22Rv1 (cell line): Measurements from ENCODE around the gene GPR148.

ENCODE experiments used
- ZFX ChIP-seq: fragments of 450-650 bp; IDR thresholded peaks from 2 replicates; pipeline ENCODE4 v1.6.1; 2017; ENCODE audit warnings: antibody characterized with exemption, borderline replicate concordance
- TF ChIP-seq, protein P1 (sequence below): fragments of 450-650 bp; IDR thresholded peaks from 2 replicates; pipeline ENCODE4 v1.5.1; 2017; ENCODE audit warnings: mild to moderate bottlenecking

DNA sequence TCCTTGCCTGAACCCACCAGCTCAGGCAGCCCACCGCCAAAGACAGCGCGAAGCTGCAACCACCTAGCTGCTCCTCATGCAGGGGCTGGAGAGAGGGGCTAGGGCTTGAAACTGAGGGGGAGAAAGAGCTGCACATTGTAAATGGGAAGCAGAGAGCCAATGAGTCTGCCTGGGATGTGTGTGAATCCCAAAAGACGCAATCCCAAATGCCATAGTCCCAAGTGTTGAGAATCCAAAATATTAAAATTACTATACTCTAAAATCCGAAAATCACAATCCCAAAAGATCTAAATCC is 35.9 kb downstream of the GPR148 start:
- TF ChIP-seq, protein P1, sequence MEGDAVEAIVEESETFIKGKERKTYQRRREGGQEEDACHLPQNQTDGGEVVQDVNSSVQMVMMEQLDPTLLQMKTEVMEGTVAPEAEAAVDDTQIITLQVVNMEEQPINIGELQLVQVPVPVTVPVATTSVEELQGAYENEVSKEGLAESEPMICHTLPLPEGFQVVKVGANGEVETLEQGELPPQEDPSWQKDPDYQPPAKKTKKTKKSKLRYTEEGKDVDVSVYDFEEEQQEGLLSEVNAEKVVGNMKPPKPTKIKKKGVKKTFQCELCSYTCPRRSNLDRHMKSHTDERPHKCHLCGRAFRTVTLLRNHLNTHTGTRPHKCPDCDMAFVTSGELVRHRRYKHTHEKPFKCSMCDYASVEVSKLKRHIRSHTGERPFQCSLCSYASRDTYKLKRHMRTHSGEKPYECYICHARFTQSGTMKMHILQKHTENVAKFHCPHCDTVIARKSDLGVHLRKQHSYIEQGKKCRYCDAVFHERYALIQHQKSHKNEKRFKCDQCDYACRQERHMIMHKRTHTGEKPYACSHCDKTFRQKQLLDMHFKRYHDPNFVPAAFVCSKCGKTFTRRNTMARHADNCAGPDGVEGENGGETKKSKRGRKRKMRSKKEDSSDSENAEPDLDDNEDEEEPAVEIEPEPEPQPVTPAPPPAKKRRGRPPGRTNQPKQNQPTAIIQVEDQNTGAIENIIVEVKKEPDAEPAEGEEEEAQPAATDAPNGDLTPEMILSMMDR = no peak
- no peak for TF ChIP-seq ZFX
